Ascending aorta (tissue), 2 donors: ENCODE results near the gene CRLF1. TPM values are rescaled to one million over a fixed set of nuclear protein-coding genes. Genes with fewer than 3 reads are reported as not detected.
"Not testable (repeated sequence)": the region's sequence is repeated elsewhere in the genome, so short reads cannot be mapped to it uniquely, and the experiment has no call there.

Experiments used
- DNase-seq, 2 donors: peaks; one replicate each; pipeline ENCODE4 v3.0.0-alpha.2; 2019; ENCODE audit warnings: low spot score in 2 of 2
- H3K27ac ChIP-seq, 2 donors: fragments of 200-600 bp; sonication (generic); one replicate each; pipeline ENCODE4 v1.5.1; 2016 to 2017; ENCODE audit warnings: mild to moderate bottlenecking in 1 of 2
- H3K27me3 ChIP-seq: fragments of 200-600 bp; sonication (generic); one replicate; pipeline ENCODE4 v1.5.1; 2017
- H3K36me3 ChIP-seq, 2 donors: fragments of 200-600 bp; sonication (generic); one replicate each; pipeline ENCODE4 v1.5.1; 2016
- H3K4me1 ChIP-seq, 2 donors: fragments of 200-600 bp; sonication (generic); one replicate each; pipeline ENCODE4 v1.5.1; 2016 to 2017; ENCODE audit warnings: mild to moderate bottlenecking in 1 of 2
- H3K4me3 ChIP-seq, 2 donors: fragments of 200-600 bp; sonication (generic); one replicate each; pipeline ENCODE4 v1.5.1; 2016 to 2017; ENCODE audit warnings: mild to moderate bottlenecking in 1 of 2
- H3K9me3 ChIP-seq, 2 donors: fragments of 200-600 bp; sonication (generic); one replicate each; pipeline ENCODE4 v1.5.1; 2016
- intact Hi-C: fragments of 100-400 bp; cut with DNase I; formaldehyde crosslinking; loops from one replicate; pipeline ENCODE4 v1.15.1; 2023
- total RNA-seq: library from RNA; depleted of rRNA; stranded (reverse); fragments of >200 nt; gene quantifications from one replicate; pipeline ENCODE4 v1.1.0, GENCODE V29; 2016
- TF ChIP-seq, protein P1 (sequence below), 3 experiments: fragments of 200-600 bp in 2 of 3; fragments of 450-650 bp in 1 of 3; sonication (generic) in 2 of 3; IDR thresholded peaks; one replicate each; pipeline ENCODE4 v1.5.1; 2016 to 2019; ENCODE audit warnings: antibody characterized with exemption in 3 of 3, mild to moderate bottlenecking in 1 of 3, moderate library complexity in 1 of 3

CRLF1 gene
- total RNA-seq, 1 donor from 2014 or later, result 638 TPM

DNA sequence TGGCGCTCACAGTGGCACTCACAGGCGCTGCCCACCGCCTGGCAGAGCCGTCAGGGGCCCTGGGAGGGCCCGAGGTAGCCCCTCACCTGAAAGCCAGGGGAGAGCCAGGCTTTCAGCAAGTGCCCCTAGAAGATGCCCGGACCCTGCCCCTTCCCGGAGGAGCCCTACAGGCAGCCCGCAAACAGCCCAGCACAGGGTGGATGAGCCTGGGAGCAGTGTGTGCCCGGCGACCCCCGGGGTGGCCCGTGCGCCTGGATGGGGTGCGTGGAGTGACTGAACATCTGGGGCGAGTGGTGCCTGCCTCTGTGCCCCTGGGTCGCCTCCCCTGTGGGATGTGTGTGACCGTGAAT, 1.4 kb downstream of the CRLF1 start:
- H3K36me3 ChIP-seq, result no peaks in the 10 kb centered on the region
- peaks cover 38% of the 10 kb centered on the region for H3K27me3 ChIP-seq
- peak overlapping the region in 1 of 2 donors; percentile 27 for H3K27ac ChIP-seq
- intact Hi-C loops, result no loop called here
- H3K4me3 ChIP-seq, result peak overlapping the region in 1 of 2 donors; percentile 62
- no peaks in the 10 kb centered on the region for H3K9me3 ChIP-seq
- no peak for DNase-seq
- TF ChIP-seq, protein P1, sequence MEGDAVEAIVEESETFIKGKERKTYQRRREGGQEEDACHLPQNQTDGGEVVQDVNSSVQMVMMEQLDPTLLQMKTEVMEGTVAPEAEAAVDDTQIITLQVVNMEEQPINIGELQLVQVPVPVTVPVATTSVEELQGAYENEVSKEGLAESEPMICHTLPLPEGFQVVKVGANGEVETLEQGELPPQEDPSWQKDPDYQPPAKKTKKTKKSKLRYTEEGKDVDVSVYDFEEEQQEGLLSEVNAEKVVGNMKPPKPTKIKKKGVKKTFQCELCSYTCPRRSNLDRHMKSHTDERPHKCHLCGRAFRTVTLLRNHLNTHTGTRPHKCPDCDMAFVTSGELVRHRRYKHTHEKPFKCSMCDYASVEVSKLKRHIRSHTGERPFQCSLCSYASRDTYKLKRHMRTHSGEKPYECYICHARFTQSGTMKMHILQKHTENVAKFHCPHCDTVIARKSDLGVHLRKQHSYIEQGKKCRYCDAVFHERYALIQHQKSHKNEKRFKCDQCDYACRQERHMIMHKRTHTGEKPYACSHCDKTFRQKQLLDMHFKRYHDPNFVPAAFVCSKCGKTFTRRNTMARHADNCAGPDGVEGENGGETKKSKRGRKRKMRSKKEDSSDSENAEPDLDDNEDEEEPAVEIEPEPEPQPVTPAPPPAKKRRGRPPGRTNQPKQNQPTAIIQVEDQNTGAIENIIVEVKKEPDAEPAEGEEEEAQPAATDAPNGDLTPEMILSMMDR (IDR thresholded peaks at IDR 0.05), result no peak
- peaks cover 13 to 16% of the 10 kb centered on the region in 2 donors for H3K4me1 ChIP-seq

DNA sequence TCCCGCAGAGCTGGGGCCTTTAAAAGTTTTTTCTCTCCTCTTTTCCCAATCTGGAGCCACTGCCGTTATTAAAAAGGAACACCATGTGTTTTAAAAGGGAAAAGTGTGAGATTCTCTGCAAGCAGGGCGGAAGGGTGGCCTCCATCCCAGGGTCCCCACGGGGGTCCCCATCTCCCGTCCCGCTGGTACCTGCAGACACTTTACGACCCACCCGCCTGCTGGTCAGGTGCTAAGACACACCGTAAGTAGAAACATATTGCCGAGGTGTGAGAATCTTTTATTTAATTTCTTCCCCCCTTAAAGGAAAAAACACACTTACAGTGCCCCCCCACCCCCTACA, 1.8 kb downstream of the CRLF1 start:
- DNase-seq, result no peak
- Histone ChIP-seq H3K27me3 (peaks cover 34% of the 10 kb centered on the region), H3K36me3 (no peaks in the 10 kb centered on the region), H3K4me3 (peak overlapping the region in 1 of 2 donors; percentile 62), H3K9me3 (no peaks in the 10 kb centered on the region), H3K27ac (no peak overlapping the region), H3K4me1 (peaks cover 13 to 16% of the 10 kb centered on the region in 2 donors)
- TF ChIP-seq, protein P1 (IDR thresholded peaks at IDR 0.05), result no peak
- intact Hi-C loops, result no loop called here

GRCh38 chr19:18603958-18604819, 2.4 kb downstream of the CRLF1 start:
- DNase-seq, result no peak
- Histone ChIP-seq H3K27me3 (peaks cover 30% of the 10 kb centered on the region), H3K4me3 (peak overlapping the region in 1 of 2 donors; percentile 62), H3K9me3 (no peaks in the 10 kb centered on the region), H3K4me1 (peaks cover 13 to 16% of the 10 kb centered on the region in 2 donors), H3K27ac (peak overlapping the region; percentile 9 to 19), H3K36me3 (no peaks in the 10 kb centered on the region)
- intact Hi-C loops, result no loop called here
- TF ChIP-seq, protein P1 (IDR thresholded peaks at IDR 0.05), result no peak

GRCh38 chr19:18603255-18603957, 3.2 kb downstream of the CRLF1 start:
- Histone ChIP-seq H3K27me3 (peaks cover 32% of the 10 kb centered on the region), H3K36me3 (no peaks in the 10 kb centered on the region), H3K9me3 (no peaks in the 10 kb centered on the region), H3K4me3 (peak overlapping the region in 1 of 2 donors; percentile 62), H3K4me1 (peaks cover 13 to 16% of the 10 kb centered on the region in 2 donors), H3K27ac (peak overlapping the region; percentile 15 to 19)
- intact Hi-C loops, result no loop called here
- TF ChIP-seq, protein P1 (IDR thresholded peaks at IDR 0.05), result peak in 2 of 3 experiments; percentile 28 to 30
- DNase-seq, result no peak

DNA sequence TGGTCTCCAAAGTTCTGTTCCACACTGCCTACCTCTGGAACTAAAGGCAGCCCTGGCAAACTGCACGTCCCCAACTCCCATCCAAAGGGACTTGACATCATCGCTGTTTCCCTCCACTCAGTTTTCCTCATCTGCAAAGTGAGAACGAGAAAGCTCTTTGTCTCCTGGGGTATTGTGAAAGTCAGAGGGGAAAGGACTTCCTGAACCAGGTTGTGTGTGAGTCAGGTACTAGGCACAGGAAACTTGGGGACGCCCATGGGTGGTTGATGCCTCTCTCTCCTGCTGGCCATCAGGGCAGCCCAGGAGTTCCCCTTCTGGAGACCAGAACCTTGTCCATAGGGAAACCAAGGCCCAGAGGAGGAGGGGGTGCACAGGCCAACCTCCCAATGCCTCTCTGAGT, 4.7 kb downstream of the CRLF1 start:
- peaks cover 23% of the 10 kb centered on the region for H3K27me3 ChIP-seq
- no peaks in the 10 kb centered on the region for H3K36me3 ChIP-seq
- H3K9me3 ChIP-seq, result no peaks in the 10 kb centered on the region
- TF ChIP-seq, protein P1 (IDR thresholded peaks at IDR 0.05), result no peak
- H3K4me1 ChIP-seq, result peaks cover 6 to 12% of the 10 kb centered on the region in 2 donors
- intact Hi-C loops, result no loop called here
- no peak overlapping the region for H3K27ac ChIP-seq
- DNase-seq, result no peak
- no peak overlapping the region for H3K4me3 ChIP-seq

DNA sequence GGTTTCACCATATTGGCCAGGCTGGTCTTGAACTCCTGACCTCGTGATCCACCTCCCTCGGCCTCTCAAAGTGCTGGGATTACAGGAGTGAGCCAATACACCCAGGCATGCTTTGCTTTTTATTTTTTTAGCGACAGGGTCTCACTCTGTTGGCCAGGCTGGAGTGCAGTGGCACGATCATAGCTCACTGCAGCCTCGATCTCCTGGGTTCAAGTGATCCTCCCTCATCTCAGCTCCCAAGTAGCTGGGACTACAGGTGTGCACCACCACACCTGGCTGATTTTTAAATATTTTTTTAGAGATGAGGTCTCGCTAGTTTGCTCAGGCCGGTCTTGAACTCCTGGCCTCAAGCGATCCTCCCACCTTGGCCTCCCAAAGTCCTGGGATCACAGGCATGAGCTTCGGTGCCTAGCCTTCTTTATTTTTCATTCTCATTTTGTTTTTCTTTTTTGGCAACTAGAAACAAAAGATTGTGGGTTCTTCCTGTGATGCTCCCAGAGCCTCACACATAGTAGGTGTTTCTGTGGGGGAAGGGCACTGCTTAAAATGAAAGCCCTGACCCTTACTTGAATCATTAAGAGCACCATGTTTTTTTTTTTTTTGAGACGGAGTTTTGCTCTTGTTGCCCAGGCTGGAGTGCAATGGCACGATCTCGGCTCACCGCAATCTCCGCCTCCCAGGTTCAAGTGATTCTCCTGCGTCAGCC, 5.8 kb downstream of the CRLF1 start:
- H3K4me3 ChIP-seq, DNase-seq, H3K9me3 ChIP-seq, H3K36me3 ChIP-seq, intact Hi-C loops, H3K27ac ChIP-seq, H3K4me1 ChIP-seq: not testable (repeated sequence)
- H3K27me3 ChIP-seq, result peaks cover 19% of the 10 kb centered on the region
